ENCODE results near the gene TOP2A.

Gene TOP2A

DNA sequence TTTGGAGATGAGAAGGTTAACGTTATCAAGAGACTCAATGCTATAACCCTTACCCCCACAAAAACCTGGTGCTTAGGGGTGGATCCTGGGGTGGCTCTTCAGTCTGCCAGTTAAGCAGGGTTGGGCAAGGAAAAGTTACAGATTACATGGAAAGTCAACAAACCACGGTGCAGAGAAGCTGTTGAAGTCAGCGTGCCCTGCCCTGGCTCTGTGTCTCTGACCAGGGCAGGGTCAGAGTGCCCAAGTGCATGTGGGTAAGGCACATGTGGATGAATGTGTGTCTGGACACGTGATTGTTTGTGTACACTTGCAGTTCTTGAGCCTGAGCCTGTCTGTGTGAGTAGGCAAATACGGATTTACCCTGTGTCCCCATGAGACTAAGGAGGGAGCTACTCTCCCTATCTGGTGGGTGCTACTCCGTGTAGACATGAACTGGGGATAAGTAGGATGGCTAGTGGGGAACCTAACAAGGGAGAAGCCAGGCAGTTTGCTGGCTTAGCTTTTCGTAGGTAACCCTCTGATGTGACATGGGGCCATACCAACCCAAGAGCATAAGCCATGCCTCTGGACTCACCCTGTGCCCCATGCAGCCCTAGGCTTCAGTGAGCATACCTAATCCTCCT, 31.1 kb upstream of the TOP2A start:
- no peak overlapping the region for H3K4me3 ChIP-seq (replicated peaks; ENCODE audit: low read depth, low read length)
- H3K36me3 ChIP-seq (ENCODE audit: control insufficient read depth, insufficient read depth, low read length): no peaks in the 10 kb centered on the region
- H3K27me3 ChIP-seq (replicated peaks; ENCODE audit: control insufficient read depth, insufficient read depth, low read length): no peaks in the 10 kb centered on the region; the same call in 1 of the 2 replicates
- TF ChIP-seq, protein P1, sequence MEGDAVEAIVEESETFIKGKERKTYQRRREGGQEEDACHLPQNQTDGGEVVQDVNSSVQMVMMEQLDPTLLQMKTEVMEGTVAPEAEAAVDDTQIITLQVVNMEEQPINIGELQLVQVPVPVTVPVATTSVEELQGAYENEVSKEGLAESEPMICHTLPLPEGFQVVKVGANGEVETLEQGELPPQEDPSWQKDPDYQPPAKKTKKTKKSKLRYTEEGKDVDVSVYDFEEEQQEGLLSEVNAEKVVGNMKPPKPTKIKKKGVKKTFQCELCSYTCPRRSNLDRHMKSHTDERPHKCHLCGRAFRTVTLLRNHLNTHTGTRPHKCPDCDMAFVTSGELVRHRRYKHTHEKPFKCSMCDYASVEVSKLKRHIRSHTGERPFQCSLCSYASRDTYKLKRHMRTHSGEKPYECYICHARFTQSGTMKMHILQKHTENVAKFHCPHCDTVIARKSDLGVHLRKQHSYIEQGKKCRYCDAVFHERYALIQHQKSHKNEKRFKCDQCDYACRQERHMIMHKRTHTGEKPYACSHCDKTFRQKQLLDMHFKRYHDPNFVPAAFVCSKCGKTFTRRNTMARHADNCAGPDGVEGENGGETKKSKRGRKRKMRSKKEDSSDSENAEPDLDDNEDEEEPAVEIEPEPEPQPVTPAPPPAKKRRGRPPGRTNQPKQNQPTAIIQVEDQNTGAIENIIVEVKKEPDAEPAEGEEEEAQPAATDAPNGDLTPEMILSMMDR (IDR thresholded peaks at IDR 0.05; ENCODE audit: insufficient read depth, low read length, poor library complexity, severe bottlenecking): no peak
- DNase-seq (ENCODE audit: extremely low read depth, insufficient read length): no peak

DNA sequence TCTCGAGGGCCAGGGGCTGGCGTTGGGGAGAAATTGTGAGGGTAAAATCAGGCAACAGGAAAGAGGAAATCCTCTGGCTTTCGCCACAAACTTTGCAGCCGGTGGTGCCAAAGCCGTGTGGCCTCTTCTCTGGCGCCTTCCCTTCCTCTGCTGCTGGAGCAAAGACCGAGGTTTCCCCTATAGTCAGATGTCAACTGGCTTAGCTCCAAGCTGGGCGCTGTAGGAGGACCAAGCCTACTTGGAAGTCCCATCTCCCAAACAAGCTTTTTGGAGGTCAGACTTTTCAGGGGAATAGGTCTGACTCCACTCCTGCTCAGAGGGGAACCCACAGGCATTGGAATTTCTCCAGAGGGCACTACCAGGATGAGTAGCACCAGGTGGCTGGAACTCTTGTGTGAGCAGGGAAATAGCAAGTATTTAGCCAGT, 30.5 kb upstream of the TOP2A start:
- H3K4me3 ChIP-seq (replicated peaks; ENCODE audit: low read depth, low read length): no peak overlapping the region
- DNase-seq (ENCODE audit: extremely low read depth, insufficient read length): no peak
- TF ChIP-seq, protein P1 (IDR thresholded peaks at IDR 0.05; ENCODE audit: insufficient read depth, low read length, poor library complexity, severe bottlenecking): no peak

DNA sequence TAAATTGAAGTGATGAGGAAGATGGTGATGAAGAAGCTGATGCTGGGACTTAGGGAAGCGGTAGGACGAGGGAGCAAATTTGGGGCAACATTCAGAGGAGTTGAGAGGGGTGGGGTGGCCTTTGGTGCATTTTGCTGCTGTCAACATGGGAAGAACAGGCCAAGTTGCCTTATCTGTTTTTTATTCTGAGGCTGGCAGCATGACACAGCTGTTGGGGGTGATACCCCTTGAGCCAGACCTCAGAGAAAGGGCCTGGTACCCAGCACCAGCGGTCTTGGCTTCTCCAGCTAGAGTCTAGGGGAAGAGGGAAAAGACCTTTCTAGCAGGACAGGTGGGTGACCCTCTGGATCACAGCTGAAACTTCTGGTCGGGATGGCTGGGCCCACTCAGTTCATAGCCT, 30.1 kb upstream of the TOP2A start:
- TF ChIP-seq, protein P1 (IDR thresholded peaks at IDR 0.05; ENCODE audit: insufficient read depth, low read length, poor library complexity, severe bottlenecking): no peak
- Histone ChIP-seq H3K4me3 (replicated peaks; ENCODE audit: low read depth, low read length) (no peak overlapping the region), H3K36me3 (ENCODE audit: control insufficient read depth, insufficient read depth, low read length) (no peaks in the 10 kb centered on the region), H3K27me3 (replicated peaks; ENCODE audit: control insufficient read depth, insufficient read depth, low read length) (no peaks in the 10 kb centered on the region; the same call in none of the 2 replicates)
- DNase-seq (ENCODE audit: extremely low read depth, insufficient read length): no peak

More for the DNA sequence above, 30.5 kb upstream of the TOP2A start:
- no peaks in the 10 kb centered on the region for H3K36me3 ChIP-seq (ENCODE audit: control insufficient read depth, insufficient read depth, low read length)
- H3K27me3 ChIP-seq (replicated peaks; ENCODE audit: control insufficient read depth, insufficient read depth, low read length): no peaks in the 10 kb centered on the region; the same call in 1 of the 2 replicates

DNA sequence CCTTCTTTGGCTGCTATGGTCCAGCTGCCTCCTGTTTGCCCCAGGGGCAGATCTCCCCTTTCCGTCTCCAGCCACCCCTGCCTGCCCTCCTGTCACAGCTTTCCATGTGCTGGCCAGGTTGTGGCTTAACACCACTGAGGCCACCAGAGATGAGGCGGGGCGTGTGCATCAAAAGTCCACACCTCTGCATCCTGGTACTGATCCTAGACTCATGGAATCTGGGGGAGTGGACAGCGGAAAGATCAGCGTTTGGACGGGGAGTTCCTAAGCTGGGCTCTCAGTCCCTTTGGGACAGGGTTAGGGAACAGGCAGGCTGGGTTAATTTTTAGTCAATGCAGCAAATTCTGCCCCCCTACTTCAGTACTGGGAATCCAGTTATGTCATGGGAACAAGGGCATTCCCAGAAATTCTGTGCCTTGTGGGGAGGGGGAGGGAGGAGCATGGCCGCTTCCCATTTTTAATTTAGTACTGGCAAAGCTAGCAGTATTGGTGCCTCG, 29.5 kb upstream of the TOP2A start:
- Histone ChIP-seq H3K4me3 (replicated peaks; ENCODE audit: low read depth, low read length) (no peak overlapping the region), H3K36me3 (ENCODE audit: control insufficient read depth, insufficient read depth, low read length) (no peaks in the 10 kb centered on the region), H3K27me3 (replicated peaks; ENCODE audit: control insufficient read depth, insufficient read depth, low read length) (no peaks in the 10 kb centered on the region; the same call in 1 of the 2 replicates)
- DNase-seq (ENCODE audit: extremely low read depth, insufficient read length): no peak
- TF ChIP-seq, protein P1 (IDR thresholded peaks at IDR 0.05; ENCODE audit: insufficient read depth, low read length, poor library complexity, severe bottlenecking): no peak

DNA sequence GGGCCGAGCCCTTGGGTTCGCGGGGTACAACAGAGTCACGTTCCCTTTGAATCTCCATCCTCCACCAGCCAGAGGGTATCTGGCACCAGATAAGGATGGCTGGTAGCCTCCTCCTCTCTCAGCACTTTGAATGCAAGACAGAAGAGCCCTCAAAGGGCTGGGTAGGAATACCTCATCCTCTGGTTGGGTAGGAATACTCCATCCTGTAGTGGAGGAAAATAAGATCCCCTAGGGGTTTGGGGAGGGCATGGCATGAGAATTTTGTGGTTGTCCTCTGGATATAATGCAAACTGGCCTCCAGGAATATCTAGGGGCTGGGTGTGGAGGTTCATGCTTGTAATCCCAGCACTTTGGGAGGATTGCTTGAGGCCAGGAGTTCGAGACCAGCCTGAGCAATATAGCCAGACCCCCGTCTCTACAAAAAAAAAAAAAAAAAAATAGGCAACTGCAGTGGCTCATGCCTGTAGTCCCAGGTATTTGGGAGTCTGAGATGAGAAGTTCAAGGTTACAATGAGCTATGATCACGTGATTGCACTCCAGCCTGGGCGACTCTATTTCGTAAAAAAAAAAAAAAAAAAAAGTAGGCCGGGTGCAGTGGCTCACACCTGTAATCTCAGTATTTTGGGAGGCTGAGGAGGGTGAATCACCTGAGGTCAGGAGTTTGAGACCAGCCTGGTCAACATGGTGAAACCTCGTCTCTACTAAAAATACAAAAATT, 28.2 kb upstream of the TOP2A start:
- H3K4me3 ChIP-seq (replicated peaks; ENCODE audit: low read depth, low read length): no peak overlapping the region

More for the DNA sequence above, 28.2 kb upstream of the TOP2A start:
- TF ChIP-seq, protein P1 (IDR thresholded peaks at IDR 0.05; ENCODE audit: insufficient read depth, low read length, poor library complexity, severe bottlenecking): no peak
- no peak for DNase-seq (ENCODE audit: extremely low read depth, insufficient read length)
- no peaks in the 10 kb centered on the region; the same call in 1 of the 2 replicates for H3K27me3 ChIP-seq (replicated peaks; ENCODE audit: control insufficient read depth, insufficient read depth, low read length)
- no peaks in the 10 kb centered on the region for H3K36me3 ChIP-seq (ENCODE audit: control insufficient read depth, insufficient read depth, low read length)

Data from GM06990 (cell line).